Neutrophil (primary cell): Measurements from ENCODE around the gene SNX8.
"Not testable (repeated sequence)": the region's sequence is repeated elsewhere in the genome, so short reads cannot be mapped to it uniquely, and the experiment has no call there.

Source experiments
- H3K27ac ChIP-seq: fragments of 200-600 bp; sonication (generic); 2 replicates; pipeline ENCODE4 v1.5.1; 2016; ENCODE audit warnings: mild to moderate bottlenecking, moderate library complexity
- H3K27me3 ChIP-seq: fragments of 200-600 bp; sonication (generic); 2 replicates; pipeline ENCODE4 v1.6.0; 2016; ENCODE audit warnings: mild to moderate bottlenecking
- H3K36me3 ChIP-seq: fragments of 200-600 bp; sonication (generic); 2 replicates; pipeline ENCODE4 v1.5.1; 2017
- H3K4me1 ChIP-seq, 2 experiments: fragments of 200-600 bp in 1 of 2; sonication (generic) in 1 of 2; 1 replicate in 1 of 2; 2 replicates in 1 of 2; pipeline versions ENCODE4 v1.5.1 to v1.6.1; 2013 to 2016; ENCODE audit warnings: low read depth in 1 of 2, low read length in 1 of 2, mild to moderate bottlenecking in 1 of 2, moderate library complexity in 1 of 2; ENCODE audit not compliant: control insufficient read depth in 1 of 2, insufficient read depth in 1 of 2
- H3K4me3 ChIP-seq, 2 experiments: fragments of 200-600 bp in 1 of 2; sonication (generic) in 1 of 2; 1 replicate in 1 of 2; 2 replicates in 1 of 2; pipeline ENCODE4 v1.5.1; 2013 to 2016; ENCODE audit warnings: low read depth in 1 of 2, low read length in 1 of 2, mild to moderate bottlenecking in 1 of 2, moderate library complexity in 1 of 2
- H3K9me3 ChIP-seq: fragments of 200-600 bp; sonication (generic); 2 replicates; pipeline ENCODE4 v1.5.1; 2016
- TF ChIP-seq, protein P1 (sequence below): fragments of 200-600 bp; sonication (generic); IDR thresholded peaks from 2 replicates; pipeline ENCODE4 v1.5.1; 2016; ENCODE audit warnings: antibody characterized with exemption

The SNX8 gene

DNA sequence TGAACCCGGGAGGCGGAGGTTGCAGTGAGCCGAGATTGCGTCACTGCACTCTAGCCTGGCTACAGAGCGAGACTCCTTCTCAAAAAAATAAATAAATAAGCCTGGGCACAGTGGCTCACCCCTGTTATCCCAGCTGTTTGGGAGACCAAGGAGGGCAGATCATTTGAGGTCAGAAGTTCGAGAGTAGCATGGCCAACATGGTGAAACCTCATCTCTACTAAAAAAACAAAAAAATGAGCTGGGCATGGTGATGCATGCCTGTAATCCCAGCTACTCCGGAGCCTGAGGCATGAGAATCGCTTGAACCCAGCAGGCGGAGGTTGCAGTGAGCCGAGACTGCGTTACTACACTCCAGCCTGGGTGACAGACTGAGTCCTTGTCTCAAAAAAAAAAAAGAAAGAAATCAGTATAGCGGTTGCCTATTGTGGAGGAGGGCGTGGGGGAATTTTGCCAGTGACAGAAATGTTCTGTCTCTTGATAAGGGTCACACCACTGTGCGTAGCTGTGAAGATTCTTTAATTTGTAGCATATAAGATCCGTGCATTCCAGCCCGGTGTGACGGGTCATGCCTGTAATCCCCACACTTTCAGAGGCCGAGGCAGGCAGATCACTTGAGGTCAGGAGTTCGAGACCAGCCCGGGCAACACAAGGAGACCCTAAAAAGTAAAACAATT is 22.5 kb upstream of the SNX8 start:
- TF ChIP-seq, protein P1, sequence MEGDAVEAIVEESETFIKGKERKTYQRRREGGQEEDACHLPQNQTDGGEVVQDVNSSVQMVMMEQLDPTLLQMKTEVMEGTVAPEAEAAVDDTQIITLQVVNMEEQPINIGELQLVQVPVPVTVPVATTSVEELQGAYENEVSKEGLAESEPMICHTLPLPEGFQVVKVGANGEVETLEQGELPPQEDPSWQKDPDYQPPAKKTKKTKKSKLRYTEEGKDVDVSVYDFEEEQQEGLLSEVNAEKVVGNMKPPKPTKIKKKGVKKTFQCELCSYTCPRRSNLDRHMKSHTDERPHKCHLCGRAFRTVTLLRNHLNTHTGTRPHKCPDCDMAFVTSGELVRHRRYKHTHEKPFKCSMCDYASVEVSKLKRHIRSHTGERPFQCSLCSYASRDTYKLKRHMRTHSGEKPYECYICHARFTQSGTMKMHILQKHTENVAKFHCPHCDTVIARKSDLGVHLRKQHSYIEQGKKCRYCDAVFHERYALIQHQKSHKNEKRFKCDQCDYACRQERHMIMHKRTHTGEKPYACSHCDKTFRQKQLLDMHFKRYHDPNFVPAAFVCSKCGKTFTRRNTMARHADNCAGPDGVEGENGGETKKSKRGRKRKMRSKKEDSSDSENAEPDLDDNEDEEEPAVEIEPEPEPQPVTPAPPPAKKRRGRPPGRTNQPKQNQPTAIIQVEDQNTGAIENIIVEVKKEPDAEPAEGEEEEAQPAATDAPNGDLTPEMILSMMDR, result no peak
- Histone ChIP-seq H3K9me3 (no peaks in the 10 kb centered on the region), H3K27ac (no peak overlapping the region), H3K27me3 (no peaks in the 10 kb centered on the region), H3K4me3 (no peak overlapping the region), H3K36me3 (no peaks in the 10 kb centered on the region), H3K4me1 (no peaks in the 10 kb centered on the region)

DNA sequence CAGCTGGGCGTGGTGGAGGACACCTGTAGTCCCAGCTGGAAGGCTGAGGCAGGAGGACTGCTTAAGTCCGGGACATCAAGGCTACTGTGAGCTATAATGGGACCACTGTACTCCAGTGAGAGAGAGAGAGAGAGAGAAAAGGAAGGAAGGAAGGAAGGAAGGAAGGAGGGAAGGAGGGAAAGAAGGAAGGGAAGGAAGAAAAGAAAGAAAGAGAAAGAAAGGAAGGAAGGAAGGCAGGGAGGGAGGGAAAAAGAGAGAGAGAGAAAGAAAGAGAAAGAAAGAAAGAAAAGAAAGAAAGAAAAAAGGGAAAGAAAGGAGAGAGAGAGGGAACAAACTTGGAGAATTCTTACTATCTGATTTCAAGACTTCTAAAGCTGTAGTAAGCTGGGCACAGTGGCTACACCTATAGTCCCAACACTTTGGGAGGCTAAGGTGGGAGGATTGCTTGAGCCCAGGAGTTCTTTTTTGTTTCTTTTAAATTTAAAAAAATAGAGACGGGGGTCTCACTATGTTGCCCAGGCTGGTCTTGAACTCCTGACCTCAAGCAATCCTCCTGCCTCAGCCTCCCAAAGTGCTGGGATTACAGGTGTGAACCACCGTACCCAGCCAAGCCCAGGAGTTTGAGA is 18.5 kb upstream of the SNX8 start:
- H3K27me3 ChIP-seq, H3K9me3 ChIP-seq, H3K4me1 ChIP-seq: not testable (repeated sequence)

DNA sequence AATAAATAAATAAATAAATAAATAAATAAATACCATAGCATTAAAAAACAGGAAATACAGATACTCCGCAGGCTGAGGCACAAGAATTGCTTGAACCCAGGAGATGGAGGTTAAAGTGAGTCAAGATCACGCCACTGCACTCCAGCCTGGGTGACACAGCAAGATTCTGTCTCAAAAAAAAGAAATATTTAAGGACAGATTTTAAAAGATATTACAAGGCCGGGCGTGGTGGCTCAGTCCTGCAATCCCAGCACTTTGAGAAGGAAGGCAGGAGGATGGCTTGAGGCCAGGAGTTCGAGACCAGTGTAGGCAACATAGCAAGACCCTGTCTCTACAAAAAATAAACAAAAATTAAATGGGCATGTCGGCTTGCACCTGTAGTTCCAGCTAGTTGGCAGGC is 17.5 kb upstream of the SNX8 start:
- Histone ChIP-seq H3K27ac (no peak overlapping the region), H3K9me3 (no peaks in the 10 kb centered on the region), H3K27me3 (no peaks in the 10 kb centered on the region), H3K36me3 (no peaks in the 10 kb centered on the region), H3K4me3 (no peak overlapping the region), H3K4me1 (no peaks in the 10 kb centered on the region)
- TF ChIP-seq, protein P1, result no peak

More for the DNA sequence above, 18.5 kb upstream of the SNX8 start:
- H3K36me3 ChIP-seq, H3K4me3 ChIP-seq, H3K27ac ChIP-seq: not testable (repeated sequence)

DNA sequence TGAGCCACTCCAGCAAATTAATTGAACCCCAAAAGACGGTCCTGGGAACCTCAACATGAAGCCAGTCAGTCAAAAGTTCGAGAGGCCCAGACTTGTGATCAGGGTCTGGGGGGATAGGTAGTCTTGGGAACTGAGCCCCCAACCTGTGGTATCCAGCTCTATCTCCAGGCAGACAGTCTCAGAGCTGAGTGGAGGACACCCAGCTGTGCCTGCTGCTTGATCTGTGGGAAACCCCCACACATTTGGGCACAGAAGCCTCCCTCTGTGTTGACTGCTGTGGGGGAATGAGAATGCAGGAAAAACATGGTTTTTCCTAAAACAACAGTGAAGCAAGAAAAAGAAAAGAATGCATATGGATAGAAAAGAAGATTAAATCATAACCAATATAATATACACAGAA is 16.3 kb upstream of the SNX8 start:
- no peak overlapping the region for H3K27ac ChIP-seq
- no peaks in the 10 kb centered on the region for H3K9me3 ChIP-seq
- H3K36me3 ChIP-seq, result no peaks in the 10 kb centered on the region
- TF ChIP-seq, protein P1, result no peak
- H3K27me3 ChIP-seq, result no peaks in the 10 kb centered on the region
- no peaks in the 10 kb centered on the region for H3K4me1 ChIP-seq
- no peak overlapping the region for H3K4me3 ChIP-seq

DNA sequence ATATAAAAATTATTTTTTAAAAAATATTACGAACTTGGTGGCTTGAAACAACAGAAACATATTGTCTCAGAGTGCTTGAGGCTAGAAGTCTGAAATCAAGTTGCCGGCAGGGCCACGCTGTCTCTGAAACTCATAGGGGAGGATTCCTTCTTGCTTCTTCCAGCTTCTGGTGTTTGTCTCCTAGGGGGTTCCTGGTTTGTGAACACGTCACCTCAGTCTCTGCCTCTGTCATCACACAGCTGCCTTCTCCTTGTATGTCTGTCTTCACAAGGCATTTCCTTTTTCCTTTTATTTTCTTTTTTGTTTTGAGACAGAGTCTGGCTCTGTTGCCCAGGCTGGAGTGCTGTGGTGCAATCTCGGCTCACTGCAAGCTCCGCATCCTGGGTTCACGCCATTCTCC is 12.7 kb upstream of the SNX8 start:
- Histone ChIP-seq H3K27ac (no peak overlapping the region), H3K4me3 (no peak overlapping the region), H3K4me1 (no peaks in the 10 kb centered on the region), H3K27me3 (no peaks in the 10 kb centered on the region), H3K9me3 (no peaks in the 10 kb centered on the region), H3K36me3 (no peaks in the 10 kb centered on the region)
- TF ChIP-seq, protein P1, result no peak

DNA sequence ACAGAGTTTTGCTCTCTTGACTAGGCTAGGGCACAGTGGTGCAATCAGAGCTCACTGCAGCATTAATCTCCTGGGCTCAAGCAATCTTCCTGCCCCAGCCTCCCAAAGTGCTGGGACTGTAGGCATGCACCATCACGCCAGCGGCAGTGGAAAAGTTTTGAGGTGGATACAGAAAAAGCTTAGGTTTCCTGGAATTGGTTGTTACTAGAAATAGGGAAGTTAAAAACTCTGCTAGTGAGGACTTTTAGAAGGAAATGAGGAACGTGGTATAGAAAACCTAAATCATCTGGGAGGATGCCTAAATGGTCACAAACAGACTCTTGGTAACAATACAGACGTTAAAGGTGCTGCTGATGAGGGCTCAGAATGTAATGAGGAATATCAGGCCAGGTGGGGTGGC is 10.9 kb upstream of the SNX8 start:
- TF ChIP-seq, protein P1, result no peak
- H3K27me3 ChIP-seq, result no peaks in the 10 kb centered on the region

More for the DNA sequence above, 10.9 kb upstream of the SNX8 start:
- H3K27ac ChIP-seq, result no peak overlapping the region
- H3K4me3 ChIP-seq, result no peak overlapping the region
- H3K9me3 ChIP-seq, result no peaks in the 10 kb centered on the region
- H3K36me3 ChIP-seq, result no peaks in the 10 kb centered on the region
- no peaks in the 10 kb centered on the region for H3K4me1 ChIP-seq
